NCI-H1436 (cell line): ENCODE measurements around the gene SLC5A4.

Experiments used
- DNase-seq: peaks from one replicate; lab custom pipeline; 2025; lab: John Stamatoyannopoulos, UW

SLC5A4 gene

GRCh38 chr22:32232191-32232830, 22.8 kb downstream of the SLC5A4 start:
- no peak for DNase-seq

- no peak for DNase-seq
These were observed 28.6 kb downstream of the SLC5A4 start for GRCh38 chr22:32226326-32227104.

- no peak for DNase-seq
These were observed 32.2 kb downstream of the SLC5A4 start for GRCh38 chr22:32222991-32223390.

- no peak for DNase-seq
These were observed 36.1 kb downstream of the SLC5A4 start for GRCh38 chr22:32219026-32219425.

DNA sequence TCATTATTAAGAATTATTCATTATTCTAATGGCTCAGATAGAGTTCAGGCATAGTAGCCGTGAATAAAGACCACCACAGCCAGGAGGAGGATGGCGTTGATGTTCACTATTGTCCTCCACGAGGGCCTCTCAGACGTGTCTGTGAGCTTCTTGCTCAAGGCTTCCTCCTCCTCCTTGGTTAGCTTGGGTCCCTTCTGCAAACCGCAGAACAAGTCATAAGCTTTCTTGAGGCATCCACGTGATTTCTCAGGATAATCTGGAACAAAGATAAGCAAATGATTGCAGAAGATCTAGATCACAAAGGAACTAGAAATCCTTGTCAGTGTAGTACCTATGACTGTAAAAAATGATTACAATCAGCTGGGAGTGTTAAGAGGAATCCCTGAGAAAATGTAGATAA, 36.7 kb downstream of the SLC5A4 start:
- no peak for DNase-seq

- DNase-seq: no peak
These were observed 37.7 kb downstream of the SLC5A4 start for GRCh38 chr22:32217465-32217864.

GRCh38 chr22:32216911-32217310, 38.2 kb downstream of the SLC5A4 start:
- DNase-seq: no peak

GRCh38 chr22:32211011-32211410, 44.1 kb downstream of the SLC5A4 start:
- no peak for DNase-seq

DNA sequence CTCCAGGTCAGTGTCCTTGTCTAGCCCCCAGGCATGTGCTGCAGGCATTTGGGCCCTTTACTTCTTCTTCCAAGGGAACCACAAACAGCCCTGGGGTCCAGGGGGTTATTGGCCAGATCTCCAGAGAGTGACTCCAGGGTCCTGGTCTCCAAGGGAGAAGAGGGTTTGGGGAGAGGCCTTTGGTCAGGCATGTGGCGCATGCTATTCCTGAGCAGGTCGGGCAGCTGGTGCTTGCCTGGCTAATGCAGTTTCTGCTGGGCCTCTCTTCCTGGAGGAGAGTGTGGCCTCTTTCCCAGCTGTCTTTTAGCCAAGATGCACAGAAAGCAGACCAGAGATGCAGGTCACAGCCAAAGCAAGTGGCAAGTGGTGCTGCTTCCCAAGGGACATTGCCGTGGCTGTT, 46.5 kb downstream of the SLC5A4 start:
- no peak for DNase-seq

GRCh38 chr22:32207971-32208480, 47.1 kb downstream of the SLC5A4 start:
- DNase-seq: no peak

DNA sequence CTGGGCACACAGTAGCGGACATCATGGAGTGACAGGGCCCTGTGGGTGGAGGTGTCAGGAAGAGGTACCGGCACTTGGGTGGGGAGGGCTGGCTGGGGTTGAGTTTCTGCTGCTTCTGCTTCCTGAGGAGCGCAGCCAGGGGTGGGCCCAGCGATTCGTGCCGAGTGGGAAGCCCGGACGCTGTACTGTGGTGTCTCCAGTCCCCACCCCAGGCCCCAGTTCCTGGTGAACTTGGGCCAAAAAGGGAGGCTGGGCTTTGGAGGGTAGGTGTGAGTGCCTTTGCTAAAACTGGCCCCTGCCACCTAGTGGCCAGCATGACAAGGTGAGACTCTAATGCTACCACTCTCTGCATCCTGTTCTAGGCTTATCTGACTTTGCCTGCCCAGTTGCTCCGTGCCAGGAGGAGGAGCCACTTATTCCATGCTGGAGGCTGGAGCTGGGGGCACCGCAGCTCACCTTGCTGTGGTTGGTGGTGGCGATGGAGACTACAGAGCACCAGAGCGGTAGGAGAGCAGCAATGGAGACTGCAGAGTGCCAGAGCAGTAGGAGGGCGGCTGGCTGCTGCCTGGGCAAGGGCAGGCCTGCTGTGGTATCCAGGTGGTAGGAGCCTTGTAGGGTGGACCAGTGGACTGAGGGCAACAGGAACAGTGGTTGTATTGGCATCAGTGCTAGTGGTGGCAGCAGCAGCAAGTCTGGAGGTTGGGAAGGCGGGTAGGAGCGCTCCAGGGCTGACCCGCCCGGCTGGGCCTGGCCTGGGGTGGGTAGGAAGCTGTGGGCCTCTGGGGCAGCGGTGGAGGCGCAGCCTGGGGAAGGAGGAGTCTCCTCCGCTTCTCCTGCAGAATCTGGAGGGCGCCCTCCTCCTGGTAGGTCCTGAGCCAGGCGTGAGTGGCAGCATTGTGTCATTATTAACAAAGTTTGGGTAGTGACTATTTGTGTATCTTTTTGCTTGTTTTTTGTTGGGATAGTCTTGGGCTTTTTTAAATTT, 48.1 kb downstream of the SLC5A4 start:
- no peak for DNase-seq

- no peak for DNase-seq
These were observed 49.0 kb downstream of the SLC5A4 start for GRCh38 chr22:32205974-32206773.

GRCh38 chr22:32204856-32205722, 50.1 kb downstream of the SLC5A4 start, which contains the start of gene RFPL2:
TSS of gene RFPL2 (minus strand) at chr22:32205073. CDS start at chr22:32202451, 2,622 bp downstream.
- DNase-seq: peak; percentile 45

GRCh38 chr22:32204040-32204855, 50.9 kb downstream of the SLC5A4 start:
- no peak for DNase-seq

GRCh38 chr22:32203181-32204039, 51.7 kb downstream of the SLC5A4 start:
- DNase-seq: no peak

GRCh38 chr22:32202539-32203180, 52.5 kb downstream of the SLC5A4 start:
- peak; percentile 37 for DNase-seq

DNA sequence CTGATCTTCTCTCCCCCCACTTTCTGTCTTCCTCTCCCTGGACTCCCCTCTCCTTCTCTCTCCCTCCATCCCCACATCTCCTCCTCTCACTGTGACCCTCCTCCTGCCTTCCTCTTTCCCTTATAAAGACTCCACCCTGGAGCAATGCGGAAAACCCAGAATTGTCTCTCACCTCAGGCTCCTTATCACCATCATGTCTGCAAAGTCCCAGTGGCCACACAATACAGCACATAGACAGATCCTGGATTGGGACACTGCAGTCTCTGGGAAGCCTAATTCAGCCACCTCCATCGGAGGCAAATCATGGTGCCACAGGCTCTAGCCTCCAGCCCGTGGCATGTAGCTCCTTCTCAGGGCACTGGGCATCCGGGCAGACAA, 53.0 kb downstream of the SLC5A4 start:
- DNase-seq: no peak

DNA sequence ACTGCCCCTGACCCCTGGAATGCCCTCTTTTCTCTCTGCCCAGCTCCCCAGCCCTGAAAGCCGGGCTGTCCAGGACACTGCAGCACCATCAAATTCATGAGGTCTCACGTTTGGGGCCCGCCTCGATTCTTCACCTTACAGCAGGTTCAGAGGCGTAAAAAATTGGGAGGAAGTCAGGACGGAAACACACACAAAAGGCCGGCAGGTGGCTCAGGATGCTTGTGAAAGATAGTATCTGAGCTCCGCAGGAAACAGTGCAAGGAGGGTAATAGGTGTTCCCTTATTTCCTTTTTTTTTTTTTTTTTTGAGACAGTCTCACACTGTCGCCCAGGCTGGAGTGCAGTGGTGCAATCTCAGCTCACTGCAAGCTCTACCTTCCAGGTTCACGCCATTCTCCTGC, 54.4 kb downstream of the SLC5A4 start:
- no peak for DNase-seq
